Neuronal stem cell (in vitro differentiated cells): ENCODE results near the gene NEK5.

Experiments
- DNase-seq: peaks from one replicate; pipeline ENCODE4 v3.0.0-alpha.2; 2013; ENCODE audit warnings: low spot score
- H2AFZ ChIP-seq: one replicate; pipeline ENCODE4 v1.6.1; 2013; ENCODE audit warnings: mild to moderate bottlenecking, low read length, inconsistent platforms
- H2AK5ac ChIP-seq: 2 replicates; pipeline ENCODE4 v1.6.1; 2013; ENCODE audit warnings: low read depth, mild to moderate bottlenecking, inconsistent platforms, low read length, moderate library complexity, mixed read lengths
- H2BK120ac ChIP-seq: 2 replicates; pipeline ENCODE4 v1.6.1; 2013; ENCODE audit warnings: low read depth, mild to moderate bottlenecking, inconsistent platforms, low read length, moderate library complexity, mixed read lengths
- H2BK12ac ChIP-seq: one replicate; pipeline ENCODE4 v1.6.1; 2013; ENCODE audit warnings: low read length, inconsistent platforms
- H2BK15ac ChIP-seq: 2 replicates; pipeline ENCODE4 v1.6.1; 2013; ENCODE audit warnings: mild to moderate bottlenecking, low read length, inconsistent platforms, mixed read lengths
- H2BK5ac ChIP-seq: one replicate; pipeline ENCODE4 v1.6.1; 2013; ENCODE audit warnings: inconsistent platforms, mild to moderate bottlenecking, low read length, moderate library complexity
- H3K14ac ChIP-seq: one replicate; pipeline ENCODE4 v1.6.1; 2013; ENCODE audit warnings: low read length, inconsistent platforms
- H3K18ac ChIP-seq: 2 replicates; pipeline ENCODE4 v1.6.1; 2013; ENCODE audit warnings: low read length, inconsistent platforms
- H3K23ac ChIP-seq: 2 replicates; pipeline ENCODE4 v1.6.1; 2013; ENCODE audit warnings: low read depth, mild to moderate bottlenecking, mixed read lengths, low read length, inconsistent platforms; ENCODE audit not compliant: poor library complexity
- H3K27ac ChIP-seq: replicated peaks from 3 replicates; pipeline ENCODE4 v1.5.1; 2013; ENCODE audit warnings: low read length, inconsistent platforms
- H3K27me3 ChIP-seq, 3 experiments: 2 replicates each; pipeline ENCODE4 v1.6.1; 2013; ENCODE audit warnings: low read length in 3 of 3, mild to moderate bottlenecking in 2 of 3, inconsistent platforms in 1 of 3, low read depth in 1 of 3, mixed read lengths in 1 of 3, moderate library complexity in 1 of 3; ENCODE audit not compliant: control insufficient read depth in 3 of 3, insufficient read depth in 3 of 3
- H3K36me3 ChIP-seq, 2 donors: replicated peaks in 1 of 2; 2 replicates each; pipeline ENCODE4 v1.6.1; 2013; ENCODE audit warnings: low read length in 2 of 2; ENCODE audit not compliant: control insufficient read depth in 2 of 2, insufficient read depth in 2 of 2
- H3K4ac ChIP-seq: 2 replicates; pipeline ENCODE4 v1.6.1; 2013; ENCODE audit warnings: inconsistent platforms, mild to moderate bottlenecking, low read length, moderate library complexity
- H3K4me1 ChIP-seq, 2 donors: 1 replicate in 1 of 2; 2 replicates in 1 of 2; pipeline ENCODE4 v1.6.1; 2013; ENCODE audit warnings: low read length in 2 of 2, low read depth in 1 of 2; ENCODE audit not compliant: control insufficient read depth in 2 of 2, insufficient read depth in 1 of 2
- H3K4me2 ChIP-seq: one replicate; pipeline ENCODE4 v1.6.1; 2013; ENCODE audit warnings: mild to moderate bottlenecking, low read length, inconsistent platforms; ENCODE audit not compliant: insufficient read depth, poor library complexity, severe bottlenecking
- H3K4me3 ChIP-seq, 2 donors: 2 replicates each; pipeline ENCODE4 v1.5.1; 2013; ENCODE audit warnings: low read length in 2 of 2, mild to moderate bottlenecking in 2 of 2, inconsistent platforms in 1 of 2, moderate library complexity in 1 of 2
- H3K79me1 ChIP-seq: one replicate; pipeline ENCODE4 v1.6.1; 2013; ENCODE audit warnings: low read depth, mild to moderate bottlenecking, inconsistent platforms, low read length, moderate library complexity
- H3K9ac ChIP-seq: one replicate; pipeline ENCODE4 v1.6.1; 2013; ENCODE audit warnings: mild to moderate bottlenecking, low read depth, low read length, inconsistent platforms; ENCODE audit not compliant: poor library complexity
- H3K9me3 ChIP-seq, 2 donors: replicated peaks in 1 of 2; 2 replicates each; pipeline versions ENCODE3 to v1.6.1; 2013; ENCODE audit warnings: low read length in 2 of 2, mild to moderate bottlenecking in 2 of 2, inconsistent platforms in 1 of 2, low read depth in 1 of 2, mixed read lengths in 1 of 2, moderate library complexity in 1 of 2; ENCODE audit not compliant: control insufficient read depth in 2 of 2, insufficient read depth in 1 of 2
- H4K8ac ChIP-seq: one replicate; pipeline ENCODE4 v1.6.1; 2013; ENCODE audit warnings: low read depth, mild to moderate bottlenecking, inconsistent platforms, low read length, moderate library complexity
- H4K91ac ChIP-seq: one replicate; pipeline ENCODE4 v1.6.1; 2013; ENCODE audit warnings: low read length, low read depth, mild to moderate bottlenecking, inconsistent platforms; ENCODE audit not compliant: poor library complexity
- WGBS, 2 donors: extraction: QIAGEN DNeasy Blood & Tissue Kit; methylation state at CpG; one replicate each; pipeline ENCODE4 v1.1.7; 2013; ENCODE audit warnings: missing lambda C conversion rate in 2 of 2, mixed read lengths in 1 of 2; ENCODE audit not compliant: insufficient read length in 2 of 2, insufficient replicate concordance in 1 of 2; ENCODE audit errors: extremely low coverage in 2 of 2; 5-methylcytosine and 5-hydroxymethylcytosine counted together

Gene NEK5

DNA sequence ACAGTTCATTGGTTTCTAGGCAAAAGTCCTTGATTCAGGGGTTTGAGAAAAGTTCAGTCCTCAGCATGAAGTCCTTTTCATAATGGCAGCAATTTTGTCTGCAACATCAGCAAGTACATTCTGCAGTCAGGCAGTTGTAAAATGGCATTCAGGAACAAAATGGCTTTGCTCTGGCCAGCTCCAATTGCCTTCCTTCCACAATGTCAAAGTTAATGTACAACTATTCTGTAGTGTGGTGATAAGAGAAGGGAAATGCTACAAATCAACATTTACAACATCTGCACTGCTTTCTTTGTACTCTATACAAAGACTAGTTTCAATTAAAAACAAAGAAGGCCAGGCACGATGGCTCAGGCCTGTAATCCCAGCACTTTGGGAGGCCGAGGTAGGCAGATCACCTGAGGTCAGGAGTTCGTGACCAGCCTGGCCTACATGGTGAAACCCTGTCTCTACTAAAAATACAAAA lies 32.3 kb upstream of the NEK5 start:
- Histone ChIP-seq H2BK5ac (no peak overlapping the region), H3K27ac (no peak overlapping the region), H4K91ac (no peak overlapping the region), H2AK5ac (no peak overlapping the region), H3K79me1 (no peaks in the 10 kb centered on the region), H3K4me1 (peaks cover 10 to 20% of the 10 kb centered on the region in 2 donors), H3K14ac (no peak overlapping the region), H3K36me3 (peaks cover 0 to 8% of the 10 kb centered on the region in 2 donors), H3K4ac (no peak overlapping the region), H3K23ac (no peak overlapping the region), H2BK15ac (no peak overlapping the region), H2AFZ (no peak overlapping the region), H3K9me3 (peaks cover 4 to 6% of the 10 kb centered on the region in 2 donors), H3K9ac (no peak overlapping the region), H2BK12ac (no peak overlapping the region), H3K4me3 (no peak overlapping the region), H2BK120ac (no peak overlapping the region), H3K27me3 (peaks cover 0 to 22% (median 0%) of the 10 kb centered on the region in 3 experiments), H3K18ac (no peak overlapping the region), H4K8ac (no peak overlapping the region), H3K4me2 (no peak overlapping the region)
- WGBS, 2 donors, result no CpG with 5 or more reads among the region's 3 CpGs
- no peak for DNase-seq

DNA sequence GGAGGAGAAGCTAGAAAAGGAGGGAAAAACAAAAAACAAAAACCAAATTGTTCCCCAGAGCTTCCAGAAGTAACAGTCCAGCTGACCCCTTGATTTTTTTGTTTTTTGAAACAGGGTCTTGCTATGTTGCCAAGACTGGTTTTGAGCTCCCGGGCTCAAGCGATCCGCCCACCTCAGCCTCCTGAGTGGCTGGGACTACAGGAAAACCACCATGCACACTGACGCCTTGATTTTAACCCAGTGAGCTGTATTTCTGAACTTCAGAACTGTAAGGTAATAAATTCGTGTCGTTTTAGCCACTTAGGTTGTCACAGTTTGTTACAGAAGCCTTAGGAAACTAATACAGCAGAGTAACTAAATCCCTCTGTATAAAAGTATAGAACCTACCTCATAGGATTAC lies 31.6 kb upstream of the NEK5 start:
- H3K36me3 ChIP-seq, result peaks cover 0 to 3% of the 10 kb centered on the region in 2 donors
- no CpG with 5 or more reads among the region's 6 CpGs for WGBS, 2 donors
- H3K14ac ChIP-seq, result no peak overlapping the region
- H4K8ac ChIP-seq, result no peak overlapping the region
- no peak overlapping the region for H2AFZ ChIP-seq
- H3K4me2 ChIP-seq, result no peak overlapping the region
- no peak overlapping the region for H2BK12ac ChIP-seq
- no peak overlapping the region for H2AK5ac ChIP-seq
- DNase-seq, result no peak
- no peaks in the 10 kb centered on the region for H3K79me1 ChIP-seq
- H2BK15ac ChIP-seq, result no peak overlapping the region
- no peak overlapping the region for H3K4me3 ChIP-seq
- no peak overlapping the region for H3K23ac ChIP-seq
- no peak overlapping the region for H3K4ac ChIP-seq
- no peak overlapping the region for H3K18ac ChIP-seq
- H4K91ac ChIP-seq, result no peak overlapping the region
- no peak overlapping the region for H3K27ac ChIP-seq
- H3K9ac ChIP-seq, result no peak overlapping the region
- peaks cover 4 to 6% of the 10 kb centered on the region in 2 donors for H3K9me3 ChIP-seq
- no peak overlapping the region for H2BK120ac ChIP-seq
- H3K4me1 ChIP-seq, result peaks cover 10 to 18% of the 10 kb centered on the region in 2 donors
- no peak overlapping the region for H2BK5ac ChIP-seq
- peaks cover 0 to 22% (median 0%) of the 10 kb centered on the region in 3 experiments for H3K27me3 ChIP-seq

DNA sequence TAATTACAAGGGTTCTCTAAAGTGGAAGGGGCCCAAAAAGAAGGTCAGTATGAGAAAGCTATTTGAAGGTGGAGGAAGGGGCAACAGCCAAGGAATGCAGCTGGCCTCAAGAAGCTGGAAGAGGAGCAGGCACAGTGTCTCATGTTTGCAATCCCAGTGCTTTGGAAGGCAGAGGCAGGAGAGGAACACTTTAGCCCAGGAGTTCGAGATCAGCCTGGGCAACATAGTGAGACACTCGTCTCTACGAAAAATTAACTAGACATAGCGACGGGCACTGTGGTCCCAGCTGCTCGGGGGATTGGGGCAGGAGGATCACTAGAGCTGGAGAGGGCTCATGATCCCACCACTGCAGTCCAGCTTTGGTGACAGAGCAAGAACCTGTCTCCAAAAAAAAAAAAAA lies 31.2 kb upstream of the NEK5 start:
- Histone ChIP-seq H2AFZ (no peak overlapping the region), H3K27ac (no peak overlapping the region), H3K4ac (no peak overlapping the region), H3K9ac (no peak overlapping the region), H3K36me3 (peaks cover 0 to 5% of the 10 kb centered on the region in 2 donors), H3K18ac (no peak overlapping the region), H2BK15ac (no peak overlapping the region), H3K4me3 (no peak overlapping the region), H3K9me3 (peaks cover 4 to 6% of the 10 kb centered on the region in 2 donors), H3K23ac (no peak overlapping the region), H3K27me3 (peaks cover 0 to 21% (median 0%) of the 10 kb centered on the region in 3 experiments), H2AK5ac (no peak overlapping the region), H2BK5ac (no peak overlapping the region), H3K4me2 (no peak overlapping the region), H4K91ac (no peak overlapping the region), H3K79me1 (no peaks in the 10 kb centered on the region), H3K4me1 (peaks cover 10 to 15% of the 10 kb centered on the region in 2 donors), H4K8ac (no peak overlapping the region), H3K14ac (no peak overlapping the region), H2BK12ac (no peak overlapping the region), H2BK120ac (no peak overlapping the region)
- WGBS, 2 donors, result no CpG with 5 or more reads among the region's 6 CpGs
- DNase-seq, result no peak

DNA sequence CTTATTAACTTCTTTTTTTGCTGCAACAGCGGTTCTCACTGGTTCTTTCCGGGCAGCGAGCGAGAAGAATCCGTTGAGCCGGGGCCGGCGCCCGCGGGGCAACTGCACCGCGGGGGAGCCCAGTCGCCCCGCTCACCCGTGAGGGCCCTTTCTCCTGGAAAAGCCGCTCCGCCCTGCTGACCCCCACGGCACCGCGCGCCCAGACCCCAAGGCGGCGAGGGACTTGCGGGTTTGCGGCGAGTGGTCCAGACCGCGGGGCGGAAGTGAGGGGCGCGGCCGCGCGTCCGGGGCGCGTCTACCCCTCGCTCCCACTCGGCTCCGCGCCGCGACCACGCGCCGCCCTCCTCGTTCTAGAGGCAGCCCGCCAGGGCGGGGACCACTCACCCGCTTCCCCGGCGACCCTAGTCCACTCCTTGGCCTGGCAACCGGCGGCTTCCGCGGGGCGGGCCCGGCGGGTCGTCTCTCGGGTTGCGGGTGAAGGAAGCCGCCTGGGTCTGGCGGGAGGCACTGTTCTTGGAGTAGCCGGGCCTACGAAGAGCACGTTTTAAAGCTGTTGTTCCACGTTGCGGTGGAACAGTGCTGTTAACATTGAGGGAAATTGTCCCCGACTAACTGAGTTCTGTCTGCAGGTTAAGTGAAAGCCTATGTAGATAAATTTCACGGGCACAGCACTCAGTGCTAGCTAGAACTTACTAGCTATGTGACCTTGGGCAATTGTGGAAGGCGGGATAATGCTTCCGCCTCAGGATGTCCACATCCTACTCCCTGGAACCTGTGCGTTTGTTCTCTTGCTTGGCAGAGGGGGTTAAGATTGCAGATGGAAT lies 30.5 kb upstream of the NEK5 start, which contains the start of gene NEK3:
NEK3 (minus strand) TSS at position 439 of the 824 bp plus-strand sequence. CDS start 3,406 bp downstream, outside the sequence.
- Histone ChIP-seq H2BK5ac (peak within 1 kb of the TSS; percentile 67), H3K36me3 (peaks cover 0 to 7% of the 10 kb centered on the region in 2 donors), H2BK120ac (no peak within 1 kb of the TSS), H2AK5ac (no peak within 1 kb of the TSS), H2BK12ac (peak within 1 kb of the TSS; percentile 92), H3K27me3 (peaks cover 0 to 17% (median 0%) of the 10 kb centered on the region in 3 experiments), H4K8ac (no peak within 1 kb of the TSS), H3K4ac (no peak within 1 kb of the TSS), H4K91ac (no peak within 1 kb of the TSS), H3K79me1 (no peaks in the 10 kb centered on the region), H3K4me1 (peaks cover 10 to 15% of the 10 kb centered on the region in 2 donors), H3K14ac (no peak within 1 kb of the TSS), H2BK15ac (no peak within 1 kb of the TSS), H3K9ac (peak within 1 kb of the TSS; percentile 77), H3K9me3 (peaks cover 4 to 6% of the 10 kb centered on the region in 2 donors), H3K18ac (peak within 1 kb of the TSS; percentile 96), H3K27ac (no peak within 1 kb of the TSS), H2AFZ (peak within 1 kb of the TSS; percentile 91), H3K23ac (peak within 1 kb of the TSS; percentile 56), H3K4me3 (peak within 1 kb of the TSS; percentile 68 to 95), H3K4me2 (peak within 1 kb of the TSS; percentile 66)
- no CpG with 5 or more reads among the region's 74 CpGs for WGBS, 2 donors
- peak; percentile 67 for DNase-seq
